Astrocyte (in vitro differentiated cells and primary cell): ENCODE measurements around the gene CRIM1. TPM values are rescaled to one million over a fixed set of nuclear protein-coding genes. Genes with fewer than 3 reads are reported as not detected.
A peak's percentile ranks its signal among the peaks of the same experiment; 100 is the strongest.

Experiments used
- DNase-seq: peaks from one replicate; pipeline ENCODE4 v3.0.0-alpha.2; 2010; ENCODE audit warnings: low read depth
- FAIRE-seq: peaks from 2 replicates; lab custom pipeline; 2011; peaks lifted over from hg19 to GRCh38; lab: Jason Lieb, UNC
- H2AFZ ChIP-seq: 2 replicates; pipeline ENCODE4 v1.6.0; 2012; ENCODE audit warnings: low read depth, low read length, inconsistent platforms
- H3K27ac ChIP-seq: 2 replicates; pipeline ENCODE4 v1.5.1; 2011; ENCODE audit warnings: low read depth, low read length, inconsistent platforms
- H3K27me3 ChIP-seq: 2 replicates; pipeline ENCODE4 v1.6.0; 2011; ENCODE audit warnings: low read length, inconsistent platforms; ENCODE audit not compliant: insufficient read depth
- H3K36me3 ChIP-seq: 2 replicates; pipeline ENCODE4 v1.5.1; 2011; ENCODE audit warnings: low read length, inconsistent platforms; ENCODE audit not compliant: insufficient read depth
- H3K4me1 ChIP-seq: 2 replicates; pipeline ENCODE4 v1.5.1; 2011; ENCODE audit warnings: low read length, inconsistent platforms; ENCODE audit not compliant: insufficient read depth
- H3K4me2 ChIP-seq: 2 replicates; pipeline ENCODE4 v1.6.0; 2012; ENCODE audit warnings: low read length, inconsistent platforms
- H3K4me3 ChIP-seq: 2 replicates; pipeline ENCODE4 v1.5.1; 2011; ENCODE audit warnings: low read depth, mild to moderate bottlenecking, low read length, inconsistent platforms; ENCODE audit not compliant: insufficient read depth
- H3K79me2 ChIP-seq: 2 replicates; pipeline ENCODE4 v1.6.0; 2012; ENCODE audit warnings: mild to moderate bottlenecking, low read length, inconsistent platforms; ENCODE audit not compliant: insufficient read depth
- H3K9ac ChIP-seq: 2 replicates; pipeline ENCODE4 v1.6.0; 2012; ENCODE audit warnings: mild to moderate bottlenecking, low read length, inconsistent platforms
- H3K9me3 ChIP-seq: 2 replicates; pipeline ENCODE4 v1.5.1; 2012; ENCODE audit warnings: low read depth, mild to moderate bottlenecking, low read length, inconsistent platforms; ENCODE audit not compliant: insufficient read depth
- H4K20me1 ChIP-seq: 2 replicates; pipeline ENCODE4 v1.6.0; 2012; ENCODE audit warnings: low read length, inconsistent platforms; ENCODE audit not compliant: insufficient read depth
- H3K27ac Mint-ChIP-seq: one replicate; pipeline ENCODE4 v1.8.0; 2021; ENCODE audit warnings: mild to moderate bottlenecking, mixed read lengths; ENCODE audit not compliant: unreplicated experiment
- H3K27me3 Mint-ChIP-seq: one replicate; pipeline ENCODE4 v1.8.0; 2021; ENCODE audit warnings: low read depth, mixed read lengths; ENCODE audit not compliant: unreplicated experiment
- H3K36me3 Mint-ChIP-seq: one replicate; pipeline ENCODE4 v1.8.0; 2021; ENCODE audit warnings: low read depth, mixed read lengths; ENCODE audit not compliant: unreplicated experiment
- H3K4me1 Mint-ChIP-seq: one replicate; pipeline ENCODE4 v1.8.0; 2021; ENCODE audit warnings: low read depth, mixed read lengths; ENCODE audit not compliant: unreplicated experiment
- H3K4me3 Mint-ChIP-seq: one replicate; pipeline ENCODE4 v1.8.0; 2021; ENCODE audit warnings: mild to moderate bottlenecking, moderate library complexity, mixed read lengths; ENCODE audit not compliant: unreplicated experiment
- H3K9me3 Mint-ChIP-seq: one replicate; pipeline ENCODE4 v1.8.0; 2021; ENCODE audit warnings: mild to moderate bottlenecking, mixed read lengths; ENCODE audit not compliant: unreplicated experiment
- CTCF ChIP-seq: IDR thresholded peaks from 2 replicates; pipeline ENCODE4 v1.5.1; 2011; ENCODE audit warnings: low read depth, mild to moderate bottlenecking, inconsistent platforms, low read length, moderate library complexity; ENCODE audit not compliant: insufficient read depth
- EZH2 ChIP-seq: IDR thresholded peaks from 2 replicates; pipeline ENCODE4 v1.6.1; 2012; ENCODE audit warnings: mild to moderate bottlenecking, low read length, inconsistent platforms; ENCODE audit not compliant: insufficient read depth
- total RNA-seq: library from RNA; stranded (reverse); gene quantifications from 2 replicates; pipeline ENCODE4 v1.2.1, GENCODE V29; 2021

Gene CRIM1
- total RNA-seq, 1 donor from 2014 or later = 180 TPM

GRCh38 chr2:36380624-36381481 lies 25.3 kb downstream of the CRIM1 start:
- Histone ChIP-seq H3K9me3 (no peaks in the 10 kb centered on the region), H3K27me3 (no peaks in the 10 kb centered on the region), H3K4me3 (no peak overlapping the region), H3K27ac (no peak overlapping the region), H3K36me3 (peaks cover 14% of the 10 kb centered on the region), H2AFZ (no peak overlapping the region), H3K9ac (no peak overlapping the region), H4K20me1 (peaks cover 93% of the 10 kb centered on the region), H3K4me1 (peaks cover 37% of the 10 kb centered on the region), H3K79me2 (peaks cover 99% of the 10 kb centered on the region), H3K4me2 (peak overlapping the region; percentile 20)
- no peak for DNase-seq
- no peaks in the 10 kb centered on the region for H3K27me3 Mint-ChIP-seq
- no peak overlapping the region for H3K4me3 Mint-ChIP-seq
- H3K27ac Mint-ChIP-seq = peak overlapping the region; percentile 11
- TF ChIP-seq CTCF = no peak
- no peak for TF ChIP-seq EZH2
- H3K36me3 Mint-ChIP-seq = no peaks in the 10 kb centered on the region
- no peak for FAIRE-seq
- peaks cover 49% of the 10 kb centered on the region for H3K4me1 Mint-ChIP-seq
- no peaks in the 10 kb centered on the region for H3K9me3 Mint-ChIP-seq

DNA sequence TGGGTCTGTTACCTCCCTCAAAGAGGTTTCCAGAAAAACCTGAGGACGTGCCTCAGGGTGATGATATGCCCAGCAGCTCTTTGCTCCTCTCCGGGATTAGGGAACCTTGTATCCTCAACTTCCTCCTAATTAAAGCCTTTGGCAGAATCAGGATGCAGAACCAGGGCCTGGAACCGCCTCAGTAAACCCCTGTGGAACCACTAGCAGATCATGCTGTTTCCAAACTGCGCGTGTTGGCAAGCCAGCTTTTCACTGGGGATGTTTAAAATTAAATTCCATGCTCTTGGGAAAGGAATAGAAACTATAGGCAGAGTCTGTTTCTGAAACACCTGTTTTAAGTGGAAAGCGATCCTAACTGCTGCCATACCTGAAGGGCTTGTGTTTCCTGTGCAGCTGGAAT lies 26.4 kb downstream of the CRIM1 start:
- no peak for FAIRE-seq
- Histone ChIP-seq H3K9me3 (no peaks in the 10 kb centered on the region), H3K36me3 (peaks cover 14% of the 10 kb centered on the region), H3K79me2 (peaks cover 99% of the 10 kb centered on the region), H2AFZ (no peak overlapping the region), H3K4me1 (peaks cover 26% of the 10 kb centered on the region), H3K27ac (no peak overlapping the region), H3K4me2 (no peak overlapping the region), H3K9ac (no peak overlapping the region), H4K20me1 (peaks cover 89% of the 10 kb centered on the region), H3K27me3 (no peaks in the 10 kb centered on the region), H3K4me3 (no peak overlapping the region)
- Mint-ChIP-seq H3K9me3 (no peaks in the 10 kb centered on the region), H3K4me3 (no peak overlapping the region), H3K27me3 (no peaks in the 10 kb centered on the region), H3K4me1 (peaks cover 38% of the 10 kb centered on the region), H3K36me3 (no peaks in the 10 kb centered on the region), H3K27ac (no peak overlapping the region)
- DNase-seq = no peak
- TF ChIP-seq EZH2 = no peak
- TF ChIP-seq CTCF = no peak

GRCh38 chr2:36382472-36382871 lies 26.9 kb downstream of the CRIM1 start:
- Histone ChIP-seq H4K20me1 (peaks cover 85% of the 10 kb centered on the region), H3K9ac (no peak overlapping the region), H3K27me3 (no peaks in the 10 kb centered on the region), H3K4me3 (no peak overlapping the region), H3K79me2 (peaks cover 99% of the 10 kb centered on the region), H3K36me3 (peaks cover 14% of the 10 kb centered on the region), H3K27ac (no peak overlapping the region), H2AFZ (no peak overlapping the region), H3K4me2 (no peak overlapping the region), H3K9me3 (no peaks in the 10 kb centered on the region), H3K4me1 (peaks cover 28% of the 10 kb centered on the region)
- H3K4me3 Mint-ChIP-seq = no peak overlapping the region
- H3K9me3 Mint-ChIP-seq = no peaks in the 10 kb centered on the region
- TF ChIP-seq CTCF = no peak
- no peak for TF ChIP-seq EZH2
- H3K36me3 Mint-ChIP-seq = no peaks in the 10 kb centered on the region
- no peak for FAIRE-seq
- no peak for DNase-seq
- no peak overlapping the region for H3K27ac Mint-ChIP-seq
- peaks cover 40% of the 10 kb centered on the region for H3K4me1 Mint-ChIP-seq
- no peaks in the 10 kb centered on the region for H3K27me3 Mint-ChIP-seq
